Cardiac muscle cell (in vitro differentiated cells and primary cell): Measurements from ENCODE around the gene MRPS23. TPM values are rescaled to one million over a fixed set of nuclear protein-coding genes. Genes with fewer than 3 reads are reported as not detected.
A peak's percentile ranks its signal among the peaks of the same experiment; 100 is the strongest.

Experiments used
- DNase-seq, 2 donors: peaks; one replicate each; pipeline versions ENCODE4 v3.0.0 to v3.0.0-alpha.2; 2010 to 2017; ENCODE audit warnings: low read depth in 1 of 2, low spot score in 1 of 2
- H3K27ac ChIP-seq: fragments of 200-600 bp; sonication (generic); 2 replicates; pipeline ENCODE4 v1.5.1; 2016
- H3K27me3 ChIP-seq: fragments of 200-600 bp; sonication (generic); 2 replicates; pipeline ENCODE4 v1.6.0; 2016; ENCODE audit warnings: control low read depth
- H3K36me3 ChIP-seq: fragments of 200-600 bp; sonication (generic); 2 replicates; pipeline ENCODE4 v1.5.1; 2016; ENCODE audit warnings: control low read depth
- H3K4me1 ChIP-seq: fragments of 200-600 bp; sonication (generic); 2 replicates; pipeline ENCODE4 v1.8.1; 2017; ENCODE audit warnings: low read depth, mild to moderate bottlenecking, mixed run types
- H3K4me3 ChIP-seq: fragments of 200-600 bp; sonication (generic); 2 replicates; pipeline ENCODE4 v1.5.1; 2016; ENCODE audit warnings: mild to moderate bottlenecking
- H3K9me3 ChIP-seq: fragments of 200-600 bp; sonication (generic); 2 replicates; pipeline ENCODE4 v1.5.1; 2017; ENCODE audit warnings: low read depth, mild to moderate bottlenecking, control low read depth
- CTCF ChIP-seq: IDR thresholded peaks from 2 replicates; pipeline ENCODE4 v1.5.1; 2012; ENCODE audit warnings: low read depth, mild to moderate bottlenecking, low read length
- polyA plus RNA-seq: library from polyadenylated mRNA; unstranded; fragments of >200 nt; fragmentation: Nextera tagmentation; extraction: Ambion mirVana; gene quantifications from 2 replicates; pipeline ENCODE4 v1.2.1, GENCODE V29; 2016
- total RNA-seq: library from RNA; depleted of rRNA; stranded (reverse); fragments of >200 nt; gene quantifications from 2 replicates; pipeline ENCODE4 v1.2.3, GENCODE V29; 2016

Gene MRPS23
- total and polyA plus RNA-seq, 2 experiments from 2014 or later: 24.4 to 87.9 TPM

- H3K27ac ChIP-seq: peak overlapping the region; percentile 87
- H3K9me3 ChIP-seq: no peaks in the 10 kb centered on the region
- H3K36me3 ChIP-seq: no peaks in the 10 kb centered on the region
- no peaks in the 10 kb centered on the region for H3K27me3 ChIP-seq
- no peak for TF ChIP-seq CTCF
- DNase-seq: no peak
- no peak overlapping the region for H3K4me3 ChIP-seq
- H3K4me1 ChIP-seq: peaks cover 31% of the 10 kb centered on the region
Observed at GRCh38 chr17:57873261-57874057, 23.6 kb upstream of the MRPS23 start.

- Histone ChIP-seq H3K4me3 (no peak overlapping the region), H3K36me3 (no peaks in the 10 kb centered on the region), H3K4me1 (peaks cover 31% of the 10 kb centered on the region), H3K9me3 (no peaks in the 10 kb centered on the region), H3K27me3 (no peaks in the 10 kb centered on the region), H3K27ac (no peak overlapping the region)
- TF ChIP-seq CTCF: no peak
- DNase-seq: no peak
Observed at GRCh38 chr17:57872536-57872935, 22.7 kb upstream of the MRPS23 start.

- no peak for TF ChIP-seq CTCF
- Histone ChIP-seq H3K4me3 (no peak overlapping the region), H3K4me1 (peaks cover 31% of the 10 kb centered on the region), H3K27ac (no peak overlapping the region), H3K27me3 (no peaks in the 10 kb centered on the region), H3K9me3 (no peaks in the 10 kb centered on the region), H3K36me3 (no peaks in the 10 kb centered on the region)
- no peak for DNase-seq
Observed at GRCh38 chr17:57871863-57872262, 22.0 kb upstream of the MRPS23 start.

- Histone ChIP-seq H3K4me3 (no peak overlapping the region), H3K4me1 (peaks cover 24% of the 10 kb centered on the region), H3K9me3 (no peaks in the 10 kb centered on the region), H3K36me3 (no peaks in the 10 kb centered on the region), H3K27ac (no peak overlapping the region), H3K27me3 (no peaks in the 10 kb centered on the region)
- TF ChIP-seq CTCF: no peak
- no peak for DNase-seq
Observed at GRCh38 chr17:57871155-57871554, 21.3 kb upstream of the MRPS23 start.

- Histone ChIP-seq H3K9me3 (no peaks in the 10 kb centered on the region), H3K4me1 (peaks cover 16% of the 10 kb centered on the region), H3K4me3 (no peak overlapping the region), H3K27ac (no peak overlapping the region), H3K36me3 (no peaks in the 10 kb centered on the region), H3K27me3 (no peaks in the 10 kb centered on the region)
- no peak for DNase-seq
- no peak for TF ChIP-seq CTCF
Observed at GRCh38 chr17:57870283-57870635, 20.4 kb upstream of the MRPS23 start.
